ENCODE data around the gene MAST4. TPM values are rescaled to one million over a fixed set of nuclear protein-coding genes. Genes with fewer than 3 reads are reported as not detected.
A peak's percentile ranks its signal among the peaks of the same experiment; 100 is the strongest.

The MAST4 gene
- total and polyA plus RNA-seq, 2 donors (not counting 1 experiment from before 2014, with no cell fraction given), result 7.0 to 15.2 TPM

DNA sequence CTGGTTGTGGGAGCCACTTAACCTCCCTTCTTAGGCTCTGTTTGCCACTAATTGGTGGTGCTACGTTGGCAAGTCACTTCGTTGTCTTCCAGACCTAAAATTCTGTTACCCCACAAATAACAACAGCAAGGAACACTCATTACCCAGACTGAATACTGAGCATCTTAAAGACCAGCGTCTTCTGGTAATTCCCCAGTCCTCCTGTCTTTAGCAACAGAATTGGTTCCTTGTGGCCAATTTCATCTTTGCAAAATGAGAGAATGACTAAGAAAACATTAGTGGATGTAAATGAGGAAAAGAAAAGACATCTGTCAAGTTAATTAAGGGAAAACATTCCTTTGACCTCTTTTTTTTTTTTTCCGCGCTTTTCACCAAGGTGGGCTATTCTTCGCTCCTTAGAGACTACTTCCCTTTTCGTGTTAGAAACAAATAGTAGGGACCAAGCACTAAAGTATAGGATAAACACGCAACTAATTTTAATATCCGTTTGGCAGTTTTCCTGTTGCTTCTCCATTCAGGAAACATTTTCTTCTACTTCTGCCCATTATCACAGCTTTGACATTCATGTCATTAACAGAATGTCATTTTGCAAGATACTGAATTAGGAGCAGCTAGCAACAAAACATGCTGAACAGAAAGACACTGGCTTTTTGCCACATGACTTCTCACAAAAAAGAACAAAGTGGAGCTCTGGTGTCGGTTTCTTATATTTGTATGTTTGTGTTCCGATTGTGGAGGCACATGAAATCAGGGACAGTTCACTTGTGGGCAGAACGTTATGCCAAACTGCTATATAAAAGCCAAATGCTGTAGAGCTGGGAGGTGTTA lies 446.2 kb downstream of the MAST4 start:
- H3K27me3 ChIP-seq (ENCODE audit: control insufficient read depth, insufficient read depth, low read length), result no peaks in the 10 kb centered on the region
- no peaks in the 10 kb centered on the region for H4K20me1 ChIP-seq (ENCODE audit: control insufficient read depth, extremely low read depth, insufficient read depth, low read length)
- no peak for TF ChIP-seq EZH2 (IDR thresholded peaks at IDR 0.05; ENCODE audit: low read length, missing control alignments)
- TF ChIP-seq, protein P1, sequence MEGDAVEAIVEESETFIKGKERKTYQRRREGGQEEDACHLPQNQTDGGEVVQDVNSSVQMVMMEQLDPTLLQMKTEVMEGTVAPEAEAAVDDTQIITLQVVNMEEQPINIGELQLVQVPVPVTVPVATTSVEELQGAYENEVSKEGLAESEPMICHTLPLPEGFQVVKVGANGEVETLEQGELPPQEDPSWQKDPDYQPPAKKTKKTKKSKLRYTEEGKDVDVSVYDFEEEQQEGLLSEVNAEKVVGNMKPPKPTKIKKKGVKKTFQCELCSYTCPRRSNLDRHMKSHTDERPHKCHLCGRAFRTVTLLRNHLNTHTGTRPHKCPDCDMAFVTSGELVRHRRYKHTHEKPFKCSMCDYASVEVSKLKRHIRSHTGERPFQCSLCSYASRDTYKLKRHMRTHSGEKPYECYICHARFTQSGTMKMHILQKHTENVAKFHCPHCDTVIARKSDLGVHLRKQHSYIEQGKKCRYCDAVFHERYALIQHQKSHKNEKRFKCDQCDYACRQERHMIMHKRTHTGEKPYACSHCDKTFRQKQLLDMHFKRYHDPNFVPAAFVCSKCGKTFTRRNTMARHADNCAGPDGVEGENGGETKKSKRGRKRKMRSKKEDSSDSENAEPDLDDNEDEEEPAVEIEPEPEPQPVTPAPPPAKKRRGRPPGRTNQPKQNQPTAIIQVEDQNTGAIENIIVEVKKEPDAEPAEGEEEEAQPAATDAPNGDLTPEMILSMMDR (conservative IDR thresholded peaks at IDR 0.05 in 1 of 2, IDR thresholded peaks at IDR 0.05 in 1 of 2; ENCODE audit: low read depth in 1 of 2, low read length in 2 of 2), result no peak
- H3K9ac ChIP-seq (ENCODE audit: insufficient read depth, low read length), result no peak overlapping the region
- H3K36me3 ChIP-seq (ENCODE audit: control insufficient read depth, insufficient read depth, low read length), result no peaks in the 10 kb centered on the region
- no peak overlapping the region for H2AFZ ChIP-seq (ENCODE audit: low read length)
- H3K9me3 ChIP-seq (ENCODE audit: control insufficient read depth, insufficient read depth, low read depth, low read length), result no peaks in the 10 kb centered on the region
- H3K4me3 ChIP-seq (replicated peaks in 1 of 4; ENCODE audit: control extremely low read depth in 1 of 4, insufficient read depth in 1 of 4, low read depth in 3 of 4, low read length in 4 of 4), result peak overlapping the region in 1 of 4 experiments; percentile 16
- no peak overlapping the region for H3K27ac ChIP-seq (ENCODE audit: insufficient read depth, low read length)
- no peaks in the 10 kb centered on the region for H3K4me1 ChIP-seq (ENCODE audit: control insufficient read depth, extremely low read depth, insufficient read depth, low read length)
- no peaks in the 10 kb centered on the region for H3K79me2 ChIP-seq (ENCODE audit: control insufficient read depth, insufficient read depth, low read length)
- no peak overlapping the region for H3K4me2 ChIP-seq (ENCODE audit: extremely low read depth, insufficient read depth, low read length)
- DNase-seq (ENCODE audit: low read depth in 2 of 2), result peak in 1 of 2 donors; percentile 57

DNA sequence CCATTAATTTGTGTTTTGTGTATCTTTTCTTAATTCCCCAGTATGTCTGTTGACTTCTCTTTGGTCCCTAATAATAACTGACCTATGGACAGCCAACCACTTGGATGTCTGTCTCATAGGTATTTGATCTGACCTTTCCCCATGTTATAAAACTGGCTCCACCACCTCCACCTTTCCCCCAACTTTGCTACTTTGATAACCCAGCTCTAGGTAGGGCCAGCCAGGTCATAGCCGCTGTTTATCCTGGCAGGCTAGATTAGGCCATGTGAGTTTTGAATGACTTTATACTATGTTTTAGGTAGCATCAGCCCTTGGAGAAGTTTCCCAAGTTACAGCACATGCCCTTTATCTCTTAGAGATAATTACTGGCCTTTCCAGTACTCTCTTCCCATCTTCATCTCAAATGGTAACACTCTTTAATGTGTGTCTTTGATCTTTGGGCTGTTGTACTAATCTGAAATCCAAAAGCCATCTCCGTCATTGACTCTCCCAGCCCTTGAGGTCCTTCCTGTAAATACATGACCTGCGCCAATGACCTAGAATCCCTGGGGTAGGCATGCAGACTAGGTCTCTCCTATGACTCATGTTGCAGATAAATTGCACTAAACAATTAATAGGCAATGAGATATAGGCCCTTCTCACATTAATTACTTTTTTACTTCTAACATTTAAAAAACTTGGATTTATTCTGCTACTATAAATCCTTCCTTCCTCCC lies 447.8 kb downstream of the MAST4 start:
- Histone ChIP-seq H3K79me2 (ENCODE audit: control insufficient read depth, insufficient read depth, low read length) (no peaks in the 10 kb centered on the region), H3K4me2 (ENCODE audit: extremely low read depth, insufficient read depth, low read length) (no peak overlapping the region), H3K4me3 (replicated peaks in 1 of 4; ENCODE audit: control extremely low read depth in 1 of 4, insufficient read depth in 1 of 4, low read depth in 3 of 4, low read length in 4 of 4) (no peak overlapping the region), H2AFZ (ENCODE audit: low read length) (no peak overlapping the region), H3K27me3 (ENCODE audit: control insufficient read depth, insufficient read depth, low read length) (no peaks in the 10 kb centered on the region), H3K9ac (ENCODE audit: insufficient read depth, low read length) (no peak overlapping the region), H3K27ac (ENCODE audit: insufficient read depth, low read length) (no peak overlapping the region), H3K36me3 (ENCODE audit: control insufficient read depth, insufficient read depth, low read length) (no peaks in the 10 kb centered on the region), H3K9me3 (ENCODE audit: control insufficient read depth, insufficient read depth, low read depth, low read length) (no peaks in the 10 kb centered on the region), H4K20me1 (ENCODE audit: control insufficient read depth, extremely low read depth, insufficient read depth, low read length) (peaks cover 3% of the 10 kb centered on the region), H3K4me1 (ENCODE audit: control insufficient read depth, extremely low read depth, insufficient read depth, low read length) (no peaks in the 10 kb centered on the region)
- DNase-seq (ENCODE audit: low read depth in 2 of 2), result no peak
- TF ChIP-seq, protein P1 (conservative IDR thresholded peaks at IDR 0.05 in 1 of 2, IDR thresholded peaks at IDR 0.05 in 1 of 2; ENCODE audit: low read depth in 1 of 2, low read length in 2 of 2), result no peak

Measured in fibroblast of lung (primary cell).